Measurements from ENCODE around the gene PRG2.

GRCh38 chr11:57424137-57424791, 33.8 kb upstream of the PRG2 start:
- TF ChIP-seq, protein P1, sequence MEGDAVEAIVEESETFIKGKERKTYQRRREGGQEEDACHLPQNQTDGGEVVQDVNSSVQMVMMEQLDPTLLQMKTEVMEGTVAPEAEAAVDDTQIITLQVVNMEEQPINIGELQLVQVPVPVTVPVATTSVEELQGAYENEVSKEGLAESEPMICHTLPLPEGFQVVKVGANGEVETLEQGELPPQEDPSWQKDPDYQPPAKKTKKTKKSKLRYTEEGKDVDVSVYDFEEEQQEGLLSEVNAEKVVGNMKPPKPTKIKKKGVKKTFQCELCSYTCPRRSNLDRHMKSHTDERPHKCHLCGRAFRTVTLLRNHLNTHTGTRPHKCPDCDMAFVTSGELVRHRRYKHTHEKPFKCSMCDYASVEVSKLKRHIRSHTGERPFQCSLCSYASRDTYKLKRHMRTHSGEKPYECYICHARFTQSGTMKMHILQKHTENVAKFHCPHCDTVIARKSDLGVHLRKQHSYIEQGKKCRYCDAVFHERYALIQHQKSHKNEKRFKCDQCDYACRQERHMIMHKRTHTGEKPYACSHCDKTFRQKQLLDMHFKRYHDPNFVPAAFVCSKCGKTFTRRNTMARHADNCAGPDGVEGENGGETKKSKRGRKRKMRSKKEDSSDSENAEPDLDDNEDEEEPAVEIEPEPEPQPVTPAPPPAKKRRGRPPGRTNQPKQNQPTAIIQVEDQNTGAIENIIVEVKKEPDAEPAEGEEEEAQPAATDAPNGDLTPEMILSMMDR (IDR thresholded peaks at IDR 0.05): no peak
- TF ChIP-seq POLR2A (IDR thresholded peaks at IDR 0.05): no peak
